ENCODE results near the gene RAI1.
A peak's percentile ranks its signal among the peaks of the same experiment; 100 is the strongest.

Gene RAI1

DNA sequence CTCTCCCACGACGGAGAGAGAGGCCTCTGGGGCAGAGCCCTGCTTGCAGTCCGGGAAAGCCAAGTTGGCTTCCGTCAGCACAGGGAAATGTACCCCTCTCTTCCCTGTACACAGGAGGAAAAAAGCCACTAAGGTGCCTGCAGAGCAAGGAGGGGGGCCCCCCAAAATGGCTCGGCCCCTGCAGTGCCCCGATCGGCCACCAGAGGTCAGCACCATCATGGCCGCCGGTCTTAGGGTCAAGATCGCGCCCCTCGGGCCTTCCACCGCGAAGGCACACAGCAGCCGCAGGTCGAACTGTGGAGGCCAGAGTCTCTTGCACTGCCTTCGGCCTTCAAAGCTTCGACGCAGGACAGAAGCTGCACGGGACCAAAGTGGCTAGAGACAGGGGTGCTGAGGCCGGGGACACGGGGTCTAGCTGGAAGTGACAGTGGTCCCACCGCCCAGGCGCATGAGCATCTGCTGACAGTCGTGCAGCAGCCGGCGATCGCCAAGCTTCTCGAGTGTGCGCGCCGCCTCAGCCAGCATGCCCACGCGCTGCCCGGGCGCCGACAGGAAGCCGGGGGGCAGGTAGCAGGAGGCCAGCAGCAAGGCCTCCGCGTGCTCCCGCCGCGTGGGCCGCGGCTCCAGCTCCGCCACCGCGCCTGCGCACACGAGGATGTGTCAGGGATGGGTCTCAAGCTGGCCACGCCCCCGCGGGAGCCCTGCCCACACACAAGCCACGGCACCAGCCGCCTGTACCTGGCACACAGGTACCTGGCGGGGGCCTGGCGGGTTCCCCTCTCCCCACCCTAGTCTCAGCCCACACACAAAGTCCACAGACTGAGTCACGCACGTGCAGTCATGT lies 131.2 kb downstream of the RAI1 start:
- H3K4me3 ChIP-seq (ENCODE audit: low read depth, low read length), result no peak overlapping the region
- TF ChIP-seq, protein P1, sequence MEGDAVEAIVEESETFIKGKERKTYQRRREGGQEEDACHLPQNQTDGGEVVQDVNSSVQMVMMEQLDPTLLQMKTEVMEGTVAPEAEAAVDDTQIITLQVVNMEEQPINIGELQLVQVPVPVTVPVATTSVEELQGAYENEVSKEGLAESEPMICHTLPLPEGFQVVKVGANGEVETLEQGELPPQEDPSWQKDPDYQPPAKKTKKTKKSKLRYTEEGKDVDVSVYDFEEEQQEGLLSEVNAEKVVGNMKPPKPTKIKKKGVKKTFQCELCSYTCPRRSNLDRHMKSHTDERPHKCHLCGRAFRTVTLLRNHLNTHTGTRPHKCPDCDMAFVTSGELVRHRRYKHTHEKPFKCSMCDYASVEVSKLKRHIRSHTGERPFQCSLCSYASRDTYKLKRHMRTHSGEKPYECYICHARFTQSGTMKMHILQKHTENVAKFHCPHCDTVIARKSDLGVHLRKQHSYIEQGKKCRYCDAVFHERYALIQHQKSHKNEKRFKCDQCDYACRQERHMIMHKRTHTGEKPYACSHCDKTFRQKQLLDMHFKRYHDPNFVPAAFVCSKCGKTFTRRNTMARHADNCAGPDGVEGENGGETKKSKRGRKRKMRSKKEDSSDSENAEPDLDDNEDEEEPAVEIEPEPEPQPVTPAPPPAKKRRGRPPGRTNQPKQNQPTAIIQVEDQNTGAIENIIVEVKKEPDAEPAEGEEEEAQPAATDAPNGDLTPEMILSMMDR (IDR thresholded peaks at IDR 0.05; ENCODE audit: low read depth, low read length), result peak; percentile 99

GRCh38 chr17:17813055-17813724 lies 131.9 kb downstream of the RAI1 start:
- TF ChIP-seq, protein P1 (IDR thresholded peaks at IDR 0.05; ENCODE audit: low read depth, low read length), result no peak
- no peak overlapping the region for H3K4me3 ChIP-seq (ENCODE audit: low read depth, low read length)

GRCh38 chr17:17813725-17814095 lies 132.5 kb downstream of the RAI1 start:
- TF ChIP-seq, protein P1 (IDR thresholded peaks at IDR 0.05; ENCODE audit: low read depth, low read length), result no peak
- H3K4me3 ChIP-seq (ENCODE audit: low read depth, low read length), result no peak overlapping the region

- no peak overlapping the region for H3K4me3 ChIP-seq (ENCODE audit: low read depth, low read length)
- TF ChIP-seq, protein P1 (IDR thresholded peaks at IDR 0.05; ENCODE audit: low read depth, low read length), result no peak
These were observed 133.2 kb downstream of the RAI1 start for GRCh38 chr17:17814162-17815061.

DNA sequence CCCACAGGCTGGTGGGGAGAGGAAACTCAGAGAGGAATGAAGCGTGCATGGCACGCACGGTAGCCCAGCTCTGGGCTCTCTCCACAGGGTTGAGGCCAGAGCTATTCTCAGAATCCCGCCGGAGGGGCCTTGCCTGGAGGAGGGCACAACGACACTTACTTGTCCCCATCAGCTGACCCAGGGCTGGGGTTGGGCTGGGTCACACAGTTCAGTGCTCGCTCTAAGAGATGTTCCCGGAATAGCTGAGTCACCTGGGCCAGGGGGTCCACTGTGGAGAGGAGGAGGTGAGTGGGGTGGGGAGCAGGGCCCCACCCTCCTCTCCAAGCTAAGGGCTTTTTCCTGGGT lies 133.8 kb downstream of the RAI1 start:
- no peak overlapping the region for H3K4me3 ChIP-seq (ENCODE audit: low read depth, low read length)

DNA sequence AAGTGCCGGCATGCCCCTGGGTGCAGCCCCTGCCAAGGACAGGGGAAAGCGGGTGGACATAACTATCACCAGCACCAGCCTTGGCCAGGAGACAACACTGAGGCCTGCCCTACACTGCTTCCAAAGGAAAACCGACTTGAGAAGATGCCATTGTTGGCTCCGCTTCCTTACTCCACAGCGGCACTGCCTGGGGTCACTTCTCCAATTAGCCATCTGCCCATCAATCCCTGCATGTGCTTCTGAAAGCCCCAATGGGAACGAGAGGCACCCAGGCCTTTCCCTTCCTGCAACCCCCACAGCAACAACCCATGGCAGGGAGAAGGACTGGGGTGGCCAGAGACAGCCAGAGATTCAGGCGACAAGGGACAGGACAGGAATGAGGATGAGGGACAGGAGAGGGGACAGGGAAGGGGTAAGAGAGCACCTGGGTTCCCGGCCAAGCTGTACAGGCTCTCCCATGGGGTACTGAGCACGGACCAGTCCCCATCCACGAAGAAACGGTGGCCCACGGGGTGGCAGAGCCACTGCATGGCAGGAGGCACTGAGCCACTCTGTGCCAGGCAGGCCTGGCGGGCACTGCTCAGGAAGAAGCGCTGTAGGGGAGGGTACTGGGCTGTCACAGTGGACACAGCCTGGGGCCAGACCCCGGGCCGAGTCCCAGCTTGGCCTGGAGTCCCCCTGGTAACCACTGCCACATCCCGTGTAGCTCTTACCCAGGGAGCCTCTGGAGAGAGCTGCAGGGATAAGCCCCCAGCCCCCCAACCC lies 134.4 kb downstream of the RAI1 start:
- TF ChIP-seq, protein P1 (IDR thresholded peaks at IDR 0.05; ENCODE audit: low read depth, low read length), result no peak
- no peak overlapping the region for H3K4me3 ChIP-seq (ENCODE audit: low read depth, low read length)

More for the DNA sequence above, 133.8 kb downstream of the RAI1 start:
- TF ChIP-seq, protein P1 (IDR thresholded peaks at IDR 0.05; ENCODE audit: low read depth, low read length), result no peak
